ENCODE results near the gene FAM110A. TPM values are rescaled to one million over a fixed set of nuclear protein-coding genes. Genes with fewer than 3 reads are reported as not detected.
"Not testable (repeated sequence)": the region's sequence is repeated elsewhere in the genome, so short reads cannot be mapped to it uniquely, and the experiment has no call there.

Gene FAM110A
- polyA plus RNA-seq, 2 of the 4 experiments (the other 2 are of a cell fraction), result 3.1 to 4.4 TPM

DNA sequence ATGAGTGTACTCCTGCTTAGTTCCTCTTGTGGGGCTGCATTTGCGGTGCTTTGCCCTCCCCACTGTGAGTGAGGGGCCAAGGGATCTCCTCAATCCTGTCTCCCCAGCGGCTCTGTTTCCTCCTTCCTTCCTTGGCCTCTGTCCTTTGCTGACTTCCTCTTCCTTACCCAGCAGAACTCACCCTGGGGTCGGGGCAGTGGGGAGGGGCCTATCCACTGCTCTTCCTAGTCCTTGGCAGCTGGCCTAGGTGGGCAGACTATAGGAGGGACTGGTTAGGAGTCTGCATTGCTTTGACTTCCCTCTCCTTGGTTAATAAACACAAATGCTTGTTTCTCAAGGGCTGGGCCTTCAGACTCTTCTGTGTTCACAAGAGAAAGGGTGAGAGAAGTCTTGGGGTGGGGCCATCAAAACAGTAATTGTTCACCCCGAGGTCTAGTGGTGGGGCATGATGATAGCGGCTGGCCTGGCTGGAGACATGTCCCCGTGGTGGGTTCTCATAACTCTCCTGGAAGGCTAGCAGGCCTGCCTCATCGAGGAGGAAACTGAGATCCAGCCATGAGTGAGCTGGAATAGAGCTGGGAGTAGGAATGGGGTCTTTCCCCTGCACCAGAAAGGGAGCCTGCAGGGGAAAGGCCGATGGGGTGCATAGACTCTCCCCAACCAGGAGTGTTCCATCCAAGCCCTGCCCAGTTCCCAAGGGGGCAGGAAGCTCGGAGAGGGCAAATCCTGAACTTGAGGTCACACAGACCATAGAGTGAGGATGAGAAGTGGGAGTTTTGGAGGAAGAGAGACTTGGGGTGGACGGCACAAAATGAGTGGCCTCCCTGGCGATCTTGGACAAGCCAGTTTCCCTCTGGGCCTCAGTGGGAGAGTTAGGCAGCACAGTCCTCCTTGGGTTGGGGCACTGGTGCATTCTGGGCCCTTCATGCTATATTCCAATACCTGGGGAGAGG, 12.7 kb downstream of the FAM110A start (continued):
- TF ChIP-seq, protein P1, sequence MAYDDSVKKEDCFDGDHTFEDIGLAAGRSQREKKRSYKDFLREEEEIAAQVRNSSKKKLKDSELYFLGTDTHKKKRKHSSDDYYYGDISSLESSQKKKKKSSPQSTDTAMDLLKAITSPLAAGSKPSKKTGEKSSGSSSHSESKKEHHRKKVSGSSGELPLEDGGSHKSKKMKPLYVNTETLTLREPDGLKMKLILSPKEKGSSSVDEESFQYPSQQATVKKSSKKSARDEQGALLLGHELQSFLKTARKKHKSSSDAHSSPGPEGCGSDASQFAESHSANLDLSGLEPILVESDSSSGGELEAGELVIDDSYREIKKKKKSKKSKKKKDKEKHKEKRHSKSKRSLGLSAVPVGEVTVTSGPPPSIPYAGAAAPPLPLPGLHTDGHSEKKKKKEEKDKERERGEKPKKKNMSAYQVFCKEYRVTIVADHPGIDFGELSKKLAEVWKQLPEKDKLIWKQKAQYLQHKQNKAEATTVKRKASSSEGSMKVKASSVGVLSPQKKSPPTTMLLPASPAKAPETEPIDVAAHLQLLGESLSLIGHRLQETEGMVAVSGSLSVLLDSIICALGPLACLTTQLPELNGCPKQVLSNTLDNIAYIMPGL (CRISPR knock-in tag; IDR thresholded peaks at IDR 0.05; ENCODE audit: borderline replicate concordance), result no peak
- TF ChIP-seq MAFK (IDR thresholded peaks at IDR 0.05; ENCODE audit: partially characterized antibody), result no peak
- no peak for TF ChIP-seq USF2 (IDR thresholded peaks at IDR 0.05)
- TF ChIP-seq TFCP2L1 (CRISPR knock-in tag; IDR thresholded peaks at IDR 0.05), result no peak

- DNase-seq (ENCODE audit: low read depth in 1 of 2, low spot score in 1 of 2) (no peak), FAIRE-seq (no peak), ATAC-seq (no peak)
- ChIA-PET CTCF (interaction anchor here (0.7 to 4.0 kb wide), 6 partner anchors 13 to 109 kb away, joined by 3 to 19 read pairs (median 4); partner anchors contain the start of gene FAM110A), POLR2A (no interaction called here)
- WGBS (ENCODE audit: missing lambda C conversion rate), result 93% methylated on average over 7 of the region's 7 CpGs
- Histone ChIP-seq H3K4me2 (no peak overlapping the region), H3K27ac (no peak overlapping the region), H3K4me3 (no peak overlapping the region), H3K4me1 (no peaks in the 10 kb centered on the region), H3K9me3 (no peaks in the 10 kb centered on the region)
- TF ChIP-seq MYC (IDR thresholded peaks at IDR 0.05; ENCODE audit: borderline replicate concordance, low read length) (no peak), ZNF302 (CRISPR knock-in tag; IDR thresholded peaks at IDR 0.05) (no peak), HOXB5 (CRISPR knock-in tag; IDR thresholded peaks at IDR 0.05) (no peak), PHF8 (IDR thresholded peaks at IDR 0.05; ENCODE audit: borderline replicate concordance, low read depth) (no peak), ZSCAN20 (CRISPR knock-in tag; IDR thresholded peaks at IDR 0.05) (no peak), HES2 (IDR thresholded peaks at IDR 0.05) (no peak)
- TF ChIP-seq, protein P1 (CRISPR knock-in tag; IDR thresholded peaks at IDR 0.05; ENCODE audit: borderline replicate concordance), result no peak
These were observed 13.4 kb downstream of the FAM110A start for GRCh38 chr20:846894-847278.

GRCh38 chr20:848193-848592, 14.7 kb downstream of the FAM110A start:
- Histone ChIP-seq H3K4me1 (no peaks in the 10 kb centered on the region), H3K4me3 (no peak overlapping the region), H3K27ac (no peak overlapping the region), H3K9me3 (no peaks in the 10 kb centered on the region), H3K4me2 (no peak overlapping the region)
- TF ChIP-seq ZNF302 (CRISPR knock-in tag; IDR thresholded peaks at IDR 0.05), result no peak
- TF ChIP-seq SMC3 (IDR thresholded peaks at IDR 0.05), result no peak
- TF ChIP-seq KDM5A (IDR thresholded peaks at IDR 0.05), result no peak
- TF ChIP-seq ZSCAN20 (CRISPR knock-in tag; IDR thresholded peaks at IDR 0.05), result no peak
- no peak for TF ChIP-seq HDAC2 (IDR thresholded peaks at IDR 0.05)
- no peak for TF ChIP-seq EP300 (IDR thresholded peaks at IDR 0.05)
- TF ChIP-seq TFCP2L1 (CRISPR knock-in tag; IDR thresholded peaks at IDR 0.05), result no peak
- TF ChIP-seq, protein P2, sequence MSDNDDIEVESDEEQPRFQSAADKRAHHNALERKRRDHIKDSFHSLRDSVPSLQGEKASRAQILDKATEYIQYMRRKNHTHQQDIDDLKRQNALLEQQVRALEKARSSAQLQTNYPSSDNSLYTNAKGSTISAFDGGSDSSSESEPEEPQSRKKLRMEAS (IDR thresholded peaks at IDR 0.05), result no peak
- TF ChIP-seq RFX5 (IDR thresholded peaks at IDR 0.05), result no peak
- no peak for TF ChIP-seq ELK1 (IDR thresholded peaks at IDR 0.05; ENCODE audit: low read depth, low read length)
- no peak for TF ChIP-seq ESRRA (IDR thresholded peaks at IDR 0.05; ENCODE audit: borderline replicate concordance, low read length)
- TF ChIP-seq CBX8 (IDR thresholded peaks at IDR 0.05), result no peak
- DNase-seq (ENCODE audit: low read depth in 1 of 2, low spot score in 1 of 2) (no peak), FAIRE-seq (no peak), ATAC-seq (no peak)
- ChIA-PET POLR2A (no interaction called here), CTCF (interaction anchor here (1.0 to 4.0 kb wide), 2 partner anchors 30 to 108 kb away, joined by 4 to 19 read pairs; no protein-coding TSS in a partner anchor)
- WGBS (ENCODE audit: missing lambda C conversion rate), result 84% methylated on average over 5 of the region's 5 CpGs

DNA sequence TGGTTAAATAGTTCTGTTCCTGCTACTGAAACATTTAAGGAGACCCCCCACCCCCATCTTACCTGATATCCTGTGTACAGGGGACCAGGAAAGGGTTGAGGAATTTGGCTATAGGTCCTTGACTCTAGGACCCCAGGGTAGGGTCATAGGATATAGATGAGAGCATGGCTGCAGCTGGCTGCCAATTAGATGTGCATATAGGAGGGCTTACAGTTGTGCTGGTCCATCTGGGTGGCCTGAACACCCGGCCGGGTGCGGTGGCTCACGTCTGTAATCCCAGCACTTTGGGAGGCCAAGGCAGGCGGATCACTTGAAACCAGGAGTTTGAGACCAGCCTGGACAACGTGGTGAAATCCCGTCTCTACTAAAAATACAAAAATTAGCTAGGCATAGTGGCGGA, 15.2 kb downstream of the FAM110A start:
- ATAC-seq; H3K4me2 ChIP-seq; POLR2A ChIA-PET; H3K4me3 ChIP-seq; H3K4me1 ChIP-seq; H3K27ac ChIP-seq; DNase-seq (ENCODE audit: low read depth in 1 of 2, low spot score in 1 of 2); FAIRE-seq; H3K9me3 ChIP-seq: not testable (repeated sequence)
- CTCF ChIA-PET, result interaction anchor here (1.0 to 4.0 kb wide), 2 partner anchors 30 to 108 kb away, joined by 4 to 19 read pairs; no protein-coding TSS in a partner anchor
- 88% methylated on average over 8 of the region's 8 CpGs for WGBS (ENCODE audit: missing lambda C conversion rate)
